Astrocyte (in vitro differentiated cells and primary cell): ENCODE results near the gene ACOT7.

Experiments
- EZH2 ChIP-seq: IDR thresholded peaks from 2 replicates; pipeline ENCODE4 v1.6.1; 2012; ENCODE audit warnings: mild to moderate bottlenecking, low read length, inconsistent platforms; ENCODE audit not compliant: insufficient read depth
- TF ChIP-seq, protein P1 (sequence below): IDR thresholded peaks from 2 replicates; pipeline ENCODE4 v1.5.1; 2011; ENCODE audit warnings: low read depth, mild to moderate bottlenecking, inconsistent platforms, low read length, moderate library complexity; ENCODE audit not compliant: insufficient read depth

DNA sequence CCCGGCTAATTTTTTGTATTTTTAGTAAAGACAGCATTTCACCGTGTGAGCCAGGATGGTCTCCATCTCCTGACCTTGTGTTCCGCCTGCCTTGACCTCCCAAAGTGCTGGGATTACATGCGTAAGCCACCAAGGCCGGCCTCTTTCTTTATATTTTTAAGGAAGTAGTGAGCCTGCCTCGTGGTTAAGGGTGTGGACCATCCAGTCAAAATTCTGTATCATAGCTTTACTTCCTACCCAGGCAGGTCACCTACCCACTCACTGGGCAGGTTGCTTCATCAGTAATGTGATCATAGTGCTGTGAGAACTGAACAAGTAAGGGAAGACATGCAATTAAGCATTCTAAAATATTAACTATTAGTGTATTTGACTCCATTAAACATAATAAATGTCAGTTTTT is 8.1 kb upstream of the ACOT7 start:
- TF ChIP-seq, protein P1, sequence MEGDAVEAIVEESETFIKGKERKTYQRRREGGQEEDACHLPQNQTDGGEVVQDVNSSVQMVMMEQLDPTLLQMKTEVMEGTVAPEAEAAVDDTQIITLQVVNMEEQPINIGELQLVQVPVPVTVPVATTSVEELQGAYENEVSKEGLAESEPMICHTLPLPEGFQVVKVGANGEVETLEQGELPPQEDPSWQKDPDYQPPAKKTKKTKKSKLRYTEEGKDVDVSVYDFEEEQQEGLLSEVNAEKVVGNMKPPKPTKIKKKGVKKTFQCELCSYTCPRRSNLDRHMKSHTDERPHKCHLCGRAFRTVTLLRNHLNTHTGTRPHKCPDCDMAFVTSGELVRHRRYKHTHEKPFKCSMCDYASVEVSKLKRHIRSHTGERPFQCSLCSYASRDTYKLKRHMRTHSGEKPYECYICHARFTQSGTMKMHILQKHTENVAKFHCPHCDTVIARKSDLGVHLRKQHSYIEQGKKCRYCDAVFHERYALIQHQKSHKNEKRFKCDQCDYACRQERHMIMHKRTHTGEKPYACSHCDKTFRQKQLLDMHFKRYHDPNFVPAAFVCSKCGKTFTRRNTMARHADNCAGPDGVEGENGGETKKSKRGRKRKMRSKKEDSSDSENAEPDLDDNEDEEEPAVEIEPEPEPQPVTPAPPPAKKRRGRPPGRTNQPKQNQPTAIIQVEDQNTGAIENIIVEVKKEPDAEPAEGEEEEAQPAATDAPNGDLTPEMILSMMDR: no peak
- no peak for TF ChIP-seq EZH2
